ENCODE measurements around the gene TLNRD1.

DNA sequence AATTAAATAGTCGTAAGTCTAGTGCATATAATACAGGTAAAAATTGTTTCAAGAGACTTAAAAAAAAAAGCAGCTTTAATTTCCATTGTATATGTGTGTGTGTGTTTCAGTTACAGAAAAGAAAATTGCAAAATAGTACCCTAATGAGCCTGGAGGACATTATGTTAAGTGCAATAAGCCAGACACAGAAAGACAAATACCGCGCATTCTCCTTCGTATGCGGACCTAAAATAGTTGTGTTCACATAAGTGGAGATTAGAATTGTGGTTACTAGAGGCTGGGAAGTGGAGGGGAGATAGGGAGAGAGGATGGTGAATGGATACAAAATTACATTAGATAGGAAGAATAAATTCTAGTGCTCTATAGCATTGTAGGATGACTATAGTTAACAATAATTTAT, 14.7 kb upstream of the TLNRD1 start:
- no peak for TF ChIP-seq POLR2A (IDR thresholded peaks at IDR 0.05)
- TF ChIP-seq, protein P1, sequence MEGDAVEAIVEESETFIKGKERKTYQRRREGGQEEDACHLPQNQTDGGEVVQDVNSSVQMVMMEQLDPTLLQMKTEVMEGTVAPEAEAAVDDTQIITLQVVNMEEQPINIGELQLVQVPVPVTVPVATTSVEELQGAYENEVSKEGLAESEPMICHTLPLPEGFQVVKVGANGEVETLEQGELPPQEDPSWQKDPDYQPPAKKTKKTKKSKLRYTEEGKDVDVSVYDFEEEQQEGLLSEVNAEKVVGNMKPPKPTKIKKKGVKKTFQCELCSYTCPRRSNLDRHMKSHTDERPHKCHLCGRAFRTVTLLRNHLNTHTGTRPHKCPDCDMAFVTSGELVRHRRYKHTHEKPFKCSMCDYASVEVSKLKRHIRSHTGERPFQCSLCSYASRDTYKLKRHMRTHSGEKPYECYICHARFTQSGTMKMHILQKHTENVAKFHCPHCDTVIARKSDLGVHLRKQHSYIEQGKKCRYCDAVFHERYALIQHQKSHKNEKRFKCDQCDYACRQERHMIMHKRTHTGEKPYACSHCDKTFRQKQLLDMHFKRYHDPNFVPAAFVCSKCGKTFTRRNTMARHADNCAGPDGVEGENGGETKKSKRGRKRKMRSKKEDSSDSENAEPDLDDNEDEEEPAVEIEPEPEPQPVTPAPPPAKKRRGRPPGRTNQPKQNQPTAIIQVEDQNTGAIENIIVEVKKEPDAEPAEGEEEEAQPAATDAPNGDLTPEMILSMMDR (IDR thresholded peaks at IDR 0.05), result no peak

Measured in thyroid gland (tissue), 4 donors.